Measurements from ENCODE around the gene PRPF40A. TPM values are rescaled to one million over a fixed set of nuclear protein-coding genes. Genes with fewer than 3 reads are reported as not detected.

Gene PRPF40A
- total and polyA plus RNA-seq, 2 experiments from 2014 or later, result 254 to 261 TPM

GRCh38 chr2:152686321-152686720, 30.9 kb downstream of the PRPF40A start (continued):
- TF ChIP-seq, protein P1, sequence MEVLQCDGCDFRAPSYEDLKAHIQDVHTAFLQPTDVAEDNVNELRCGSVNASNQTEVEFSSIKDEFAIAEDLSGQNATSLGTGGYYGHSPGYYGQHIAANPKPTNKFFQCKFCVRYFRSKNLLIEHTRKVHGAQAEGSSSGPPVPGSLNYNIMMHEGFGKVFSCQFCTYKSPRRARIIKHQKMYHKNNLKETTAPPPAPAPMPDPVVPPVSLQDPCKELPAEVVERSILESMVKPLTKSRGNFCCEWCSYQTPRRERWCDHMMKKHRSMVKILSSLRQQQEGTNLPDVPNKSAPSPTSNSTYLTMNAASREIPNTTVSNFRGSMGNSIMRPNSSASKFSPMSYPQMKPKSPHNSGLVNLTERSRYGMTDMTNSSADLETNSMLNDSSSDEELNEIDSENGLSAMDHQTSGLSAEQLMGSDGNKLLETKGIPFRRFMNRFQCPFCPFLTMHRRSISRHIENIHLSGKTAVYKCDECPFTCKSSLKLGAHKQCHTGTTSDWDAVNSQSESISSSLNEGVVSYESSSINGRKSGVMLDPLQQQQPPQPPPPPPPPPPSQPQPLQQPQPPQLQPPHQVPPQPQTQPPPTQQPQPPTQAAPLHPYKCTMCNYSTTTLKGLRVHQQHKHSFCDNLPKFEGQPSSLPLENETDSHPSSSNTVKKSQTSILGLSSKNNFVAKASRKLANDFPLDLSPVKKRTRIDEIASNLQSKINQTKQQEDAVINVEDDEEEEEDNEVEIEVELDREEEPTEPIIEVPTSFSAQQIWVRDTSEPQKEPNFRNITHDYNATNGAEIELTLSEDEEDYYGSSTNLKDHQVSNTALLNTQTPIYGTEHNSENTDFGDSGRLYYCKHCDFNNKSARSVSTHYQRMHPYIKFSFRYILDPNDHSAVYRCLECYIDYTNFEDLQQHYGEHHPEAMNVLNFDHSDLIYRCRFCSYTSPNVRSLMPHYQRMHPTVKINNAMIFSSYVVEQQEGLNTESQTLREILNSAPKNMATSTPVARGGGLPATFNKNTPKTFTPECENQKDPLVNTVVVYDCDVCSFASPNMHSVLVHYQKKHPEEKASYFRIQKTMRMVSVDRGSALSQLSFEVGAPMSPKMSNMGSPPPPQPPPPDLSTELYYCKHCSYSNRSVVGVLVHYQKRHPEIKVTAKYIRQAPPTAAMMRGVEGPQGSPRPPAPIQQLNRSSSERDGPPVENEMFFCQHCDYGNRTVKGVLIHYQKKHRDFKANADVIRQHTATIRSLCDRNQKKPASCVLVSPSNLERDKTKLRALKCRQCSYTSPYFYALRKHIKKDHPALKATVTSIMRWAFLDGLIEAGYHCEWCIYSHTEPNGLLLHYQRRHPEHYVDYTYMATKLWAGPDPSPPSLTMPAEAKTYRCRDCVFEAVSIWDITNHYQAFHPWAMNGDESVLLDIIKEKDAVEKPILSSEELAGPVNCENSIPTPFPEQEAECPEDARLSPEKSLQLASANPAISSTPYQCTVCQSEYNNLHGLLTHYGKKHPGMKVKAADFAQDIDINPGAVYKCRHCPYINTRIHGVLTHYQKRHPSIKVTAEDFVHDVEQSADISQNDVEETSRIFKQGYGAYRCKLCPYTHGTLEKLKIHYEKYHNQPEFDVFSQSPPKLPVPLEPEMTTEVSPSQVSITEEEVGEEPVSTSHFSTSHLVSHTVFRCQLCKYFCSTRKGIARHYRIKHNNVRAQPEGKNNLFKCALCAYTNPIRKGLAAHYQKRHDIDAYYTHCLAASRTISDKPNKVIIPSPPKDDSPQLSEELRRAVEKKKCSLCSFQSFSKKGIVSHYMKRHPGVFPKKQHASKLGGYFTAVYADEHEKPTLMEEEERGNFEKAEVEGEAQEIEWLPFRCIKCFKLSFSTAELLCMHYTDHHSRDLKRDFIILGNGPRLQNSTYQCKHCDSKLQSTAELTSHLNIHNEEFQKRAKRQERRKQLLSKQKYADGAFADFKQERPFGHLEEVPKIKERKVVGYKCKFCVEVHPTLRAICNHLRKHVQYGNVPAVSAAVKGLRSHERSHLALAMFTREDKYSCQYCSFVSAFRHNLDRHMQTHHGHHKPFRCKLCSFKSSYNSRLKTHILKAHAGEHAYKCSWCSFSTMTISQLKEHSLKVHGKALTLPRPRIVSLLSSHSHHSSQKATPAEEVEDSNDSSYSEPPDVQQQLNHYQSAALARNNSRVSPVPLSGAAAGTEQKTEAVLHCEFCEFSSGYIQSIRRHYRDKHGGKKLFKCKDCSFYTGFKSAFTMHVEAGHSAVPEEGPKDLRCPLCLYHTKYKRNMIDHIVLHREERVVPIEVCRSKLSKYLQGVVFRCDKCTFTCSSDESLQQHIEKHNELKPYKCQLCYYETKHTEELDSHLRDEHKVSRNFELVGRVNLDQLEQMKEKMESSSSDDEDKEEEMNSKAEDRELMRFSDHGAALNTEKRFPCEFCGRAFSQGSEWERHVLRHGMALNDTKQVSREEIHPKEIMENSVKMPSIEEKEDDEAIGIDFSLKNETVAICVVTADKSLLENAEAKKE (CRISPR knock-in tag; IDR thresholded peaks at IDR 0.05), result no peak
- no peak for TF ChIP-seq EZH2phosphoT487 (IDR thresholded peaks at IDR 0.05; ENCODE audit: unreplicated experiment)

GRCh38 chr2:152683400-152683799, 33.9 kb downstream of the PRPF40A start:
- Histone ChIP-seq H4K20me1 (replicated peaks; ENCODE audit: insufficient read depth) (peaks cover 9% of the 10 kb centered on the region; the same call in 1 of the 2 replicates), H3K36me3 (ENCODE audit: insufficient read depth) (peaks cover 39% of the 10 kb centered on the region), H3K79me2 (replicated peaks; ENCODE audit: insufficient read depth) (peaks cover 78% of the 10 kb centered on the region), H3K27me3 (ENCODE audit: insufficient read depth) (no peaks in the 10 kb centered on the region), H3K4me1 (ENCODE audit: insufficient read depth) (no peaks in the 10 kb centered on the region), H2AFZ (no peak overlapping the region), H3K4me2 (no peak overlapping the region), H3F3A (replicated peaks; ENCODE audit: low read depth) (no peaks in the 10 kb centered on the region), H3K27ac (ENCODE audit: low read depth) (no peak overlapping the region), H3K9me2 (ENCODE audit: insufficient read depth) (no peaks in the 10 kb centered on the region), H3K4me3 (no peak overlapping the region)
- peaks cover 4% of the 10 kb centered on the region; the same call in 1 of the 3 replicates for H3K9me3 Mint-ChIP-seq
- peaks cover 87% of the 10 kb centered on the region for H3K36me3 Mint-ChIP-seq (ENCODE audit: low read depth)
- H3K27ac Mint-ChIP-seq, result no peak overlapping the region
- H3K4me3 Mint-ChIP-seq, result no peak overlapping the region
- DNase-seq (ENCODE audit: low spot score) (no peak), ATAC-seq (no peak)
- H3K4me1 Mint-ChIP-seq, result no peaks in the 10 kb centered on the region
- no peaks in the 10 kb centered on the region for H3K27me3 Mint-ChIP-seq (ENCODE audit: insufficient read depth, low read depth, poor library complexity)
- TF ChIP-seq STAT1 (IDR thresholded peaks at IDR 0.05; ENCODE audit: unreplicated experiment), result no peak
- TF ChIP-seq POLR2AphosphoS5 (IDR thresholded peaks at IDR 0.05; ENCODE audit: low read depth), result no peak
- no peak for TF ChIP-seq ETS1 (IDR thresholded peaks at IDR 0.05)
- TF ChIP-seq, protein P1 (CRISPR knock-in tag; IDR thresholded peaks at IDR 0.05), result no peak
- no peak for TF ChIP-seq ZNF331 (CRISPR knock-in tag; IDR thresholded peaks at IDR 0.05; ENCODE audit: low read depth)
- no peak for TF ChIP-seq CTCF (conservative IDR thresholded peaks at IDR 0.05; ENCODE audit: low read depth in 2 of 2)
